KOPT-K1 (cell line): Measurements from ENCODE around the gene HP.

Experiments
- H3K27ac ChIP-seq: fragments of 200-600 bp; sonication (generic); 2 replicates; pipeline ENCODE4 v1.5.1; 2016; ENCODE audit warnings: antibody characterized with exemption, mild to moderate bottlenecking, low read depth, low read length; ENCODE audit not compliant: poor library complexity, severe bottlenecking
- H3K36me3 ChIP-seq: fragments of 200-600 bp; sonication (generic); 2 replicates; pipeline ENCODE4 v1.5.1; 2017; ENCODE audit warnings: antibody characterized with exemption, mild to moderate bottlenecking, low read length, moderate library complexity; ENCODE audit not compliant: insufficient read depth
- H3K9me3 ChIP-seq: fragments of 200-600 bp; sonication (generic); 2 replicates; pipeline ENCODE4 v1.5.1; 2017; ENCODE audit warnings: antibody characterized with exemption, low read length, mild to moderate bottlenecking; ENCODE audit not compliant: insufficient read depth, poor library complexity, severe bottlenecking

Gene HP

GRCh38 chr16:72092832-72093447 lies 38.6 kb downstream of the HP start:
- Histone ChIP-seq H3K9me3 (no peaks in the 10 kb centered on the region), H3K27ac (peak overlapping the region; percentile 77), H3K36me3 (peaks cover 57% of the 10 kb centered on the region)

- H3K36me3 ChIP-seq = peaks cover 57% of the 10 kb centered on the region
These were observed 39.4 kb downstream of the HP start, which contains the start of the genes DHX38 and TXNL4B for GRCh38 chr16:72093448-72094265. DHX38 (plus strand) TSS chr16:72093847; CDS start chr16:72096158, 2,311 bp downstream. TXNL4B (minus strand) TSS chr16:72093620; CDS start chr16:72090749, 2,871 bp downstream.

GRCh38 chr16:72094266-72094610 lies 39.9 kb downstream of the HP start:
- no peaks in the 10 kb centered on the region for H3K9me3 ChIP-seq
- H3K27ac ChIP-seq = peak overlapping the region; percentile 77
- peaks cover 57% of the 10 kb centered on the region for H3K36me3 ChIP-seq

More at GRCh38 chr16:72093448-72094265, 39.4 kb downstream of the HP start, which contains the start of the genes DHX38 and TXNL4B:
- no peaks in the 10 kb centered on the region for H3K9me3 ChIP-seq
- H3K27ac ChIP-seq = peak within 1 kb of the TSS; percentile 77

- H3K27ac ChIP-seq = no peak overlapping the region
- peaks cover 83% of the 10 kb centered on the region for H3K36me3 ChIP-seq
- H3K9me3 ChIP-seq = no peaks in the 10 kb centered on the region
These were observed 44.6 kb downstream of the HP start for GRCh38 chr16:72098936-72099335.

- Histone ChIP-seq H3K27ac (no peak overlapping the region), H3K9me3 (no peaks in the 10 kb centered on the region), H3K36me3 (peaks cover 88% of the 10 kb centered on the region)
These were observed 45.1 kb downstream of the HP start for GRCh38 chr16:72099377-72099818.

GRCh38 chr16:72101195-72101594 lies 46.9 kb downstream of the HP start:
- Histone ChIP-seq H3K27ac (no peak overlapping the region), H3K9me3 (no peaks in the 10 kb centered on the region), H3K36me3 (peaks cover 100% of the 10 kb centered on the region)

GRCh38 chr16:72104905-72105304 lies 50.6 kb downstream of the HP start:
- H3K9me3 ChIP-seq = no peaks in the 10 kb centered on the region
- no peak overlapping the region for H3K27ac ChIP-seq
- peaks cover 100% of the 10 kb centered on the region for H3K36me3 ChIP-seq

- H3K27ac ChIP-seq = no peak overlapping the region
- peaks cover 100% of the 10 kb centered on the region for H3K36me3 ChIP-seq
- H3K9me3 ChIP-seq = no peaks in the 10 kb centered on the region
These were observed 51.7 kb downstream of the HP start for GRCh38 chr16:72105978-72106377.

- Histone ChIP-seq H3K27ac (no peak overlapping the region), H3K9me3 (no peaks in the 10 kb centered on the region), H3K36me3 (peaks cover 100% of the 10 kb centered on the region)
These were observed 53.1 kb downstream of the HP start for GRCh38 chr16:72107371-72107770.

- no peak overlapping the region for H3K27ac ChIP-seq
- peaks cover 99% of the 10 kb centered on the region for H3K36me3 ChIP-seq
- no peaks in the 10 kb centered on the region for H3K9me3 ChIP-seq
These were observed 54.2 kb downstream of the HP start for GRCh38 chr16:72108353-72109102.

- no peaks in the 10 kb centered on the region for H3K9me3 ChIP-seq
These were observed 55.0 kb downstream of the HP start for GRCh38 chr16:72109300-72109699.

GRCh38 chr16:72109966-72110530 lies 55.7 kb downstream of the HP start:
- H3K9me3 ChIP-seq = no peaks in the 10 kb centered on the region

More at GRCh38 chr16:72109300-72109699, 55.0 kb downstream of the HP start:
- H3K36me3 ChIP-seq = peaks cover 92% of the 10 kb centered on the region
- no peak overlapping the region for H3K27ac ChIP-seq

More at GRCh38 chr16:72109966-72110530, 55.7 kb downstream of the HP start:
- no peak overlapping the region for H3K27ac ChIP-seq
- H3K36me3 ChIP-seq = peaks cover 84% of the 10 kb centered on the region
